HUDEP-2 (cell line): ENCODE measurements around the gene PEDS1.
"Not testable (repeated sequence)": the region's sequence is repeated elsewhere in the genome, so short reads cannot be mapped to it uniquely, and the experiment has no call there.

Experiments used
- DNase-seq, 76 experiments: peaks; one replicate each; lab custom pipeline; 2025; ENCODE audit not compliant: unreplicated experiment in 76 of 76; lab: John Stamatoyannopoulos, UW

Gene PEDS1

DNA sequence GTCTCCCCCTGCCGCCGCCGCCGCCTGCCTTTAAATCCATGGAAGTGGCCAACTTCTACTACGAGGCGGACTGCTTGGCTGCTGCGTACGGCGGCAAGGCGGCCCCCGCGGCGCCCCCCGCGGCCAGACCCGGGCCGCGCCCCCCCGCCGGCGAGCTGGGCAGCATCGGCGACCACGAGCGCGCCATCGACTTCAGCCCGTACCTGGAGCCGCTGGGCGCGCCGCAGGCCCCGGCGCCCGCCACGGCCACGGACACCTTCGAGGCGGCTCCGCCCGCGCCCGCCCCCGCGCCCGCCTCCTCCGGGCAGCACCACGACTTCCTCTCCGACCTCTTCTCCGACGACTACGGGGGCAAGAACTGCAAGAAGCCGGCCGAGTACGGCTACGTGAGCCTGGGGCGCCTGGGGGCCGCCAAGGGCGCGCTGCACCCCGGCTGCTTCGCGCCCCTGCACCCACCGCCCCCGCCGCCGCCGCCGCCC lies 37.6 kb upstream of the PEDS1 start:
- peak in 49 of 76 experiments; percentile 12 to 75 (median 42) for DNase-seq

GRCh38 chr20:50190251-50191064 lies 36.9 kb upstream of the PEDS1 start, which contains the start of gene CEBPB:
TSS of gene CEBPB (plus strand) at chr20:50190830. CDS start at chr20:50191034, 204 bp downstream.
- DNase-seq, result peak in 67 of 76 experiments; percentile 12 to 77 (median 59)

- DNase-seq, result peak in 4 of 76 experiments; percentile 3 to 13 (median 10)
Observed at GRCh38 chr20:50189681-50190250, 36.2 kb upstream of the PEDS1 start.

DNA sequence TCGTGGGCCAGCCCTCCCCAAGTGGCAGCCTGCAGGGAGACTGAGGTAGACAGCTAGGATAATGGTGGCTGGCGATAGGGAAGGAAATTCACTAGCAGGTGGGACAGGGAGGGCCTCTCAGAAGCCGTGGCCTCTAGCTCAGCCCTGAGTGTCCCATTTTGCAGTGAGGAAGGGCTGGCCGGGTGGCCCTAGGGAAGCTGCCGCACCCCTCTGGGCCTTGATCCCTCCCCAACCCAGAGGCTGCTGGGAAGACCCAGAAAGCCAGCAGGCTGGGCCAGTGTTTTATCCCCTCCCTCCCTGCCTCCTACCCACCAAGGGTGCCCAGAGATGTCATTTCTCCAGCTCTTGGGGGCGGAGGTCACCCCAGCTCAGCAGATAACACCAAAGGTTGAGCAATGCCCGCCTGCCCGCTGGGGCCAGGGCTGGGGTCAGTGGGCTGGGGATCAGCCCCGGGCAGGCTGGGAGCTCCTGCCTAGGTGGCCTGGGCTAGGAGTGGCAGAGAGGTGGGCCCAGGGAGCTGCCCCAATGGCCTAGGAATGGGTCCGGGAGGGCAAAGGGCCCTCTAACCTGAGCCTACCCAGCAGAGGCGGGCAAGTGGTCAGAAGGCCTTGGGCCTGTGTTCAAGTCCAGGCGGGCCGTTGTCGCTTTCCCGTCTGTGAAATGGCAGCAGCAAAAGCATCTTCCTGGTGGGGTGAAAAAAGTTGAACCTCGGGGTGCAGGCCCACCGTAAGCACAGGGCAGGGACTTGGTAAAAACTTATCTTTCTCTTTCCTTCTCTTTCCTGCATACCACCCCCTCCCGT lies 35.6 kb upstream of the PEDS1 start:
- peak in 14 of 76 experiments; percentile 4 to 45 (median 16) for DNase-seq

DNA sequence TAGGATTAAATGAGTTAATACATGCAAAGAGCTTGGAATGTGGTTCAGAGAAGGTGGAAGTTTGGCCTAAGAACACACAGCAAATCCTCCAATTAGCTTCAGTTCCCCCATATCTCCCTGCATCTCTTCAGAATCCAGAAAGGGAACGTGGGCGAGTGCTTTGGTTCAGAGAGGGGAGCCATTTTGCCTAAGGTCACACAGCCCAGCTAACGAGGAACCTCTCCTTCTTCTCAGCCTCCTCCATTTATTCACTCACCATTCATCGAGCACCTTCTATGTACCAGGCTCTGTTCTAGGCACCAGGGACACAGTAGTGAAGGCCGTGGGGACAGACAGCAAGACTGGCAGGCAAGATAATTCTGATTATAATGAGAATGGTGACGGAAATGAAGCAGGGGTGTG lies 34.8 kb upstream of the PEDS1 start:
- DNase-seq, result no peak

- DNase-seq, result no peak
Observed at GRCh38 chr20:50187403-50188051, 34.0 kb upstream of the PEDS1 start.

- DNase-seq, result no peak
Observed at GRCh38 chr20:50186987-50187402, 33.5 kb upstream of the PEDS1 start.

DNA sequence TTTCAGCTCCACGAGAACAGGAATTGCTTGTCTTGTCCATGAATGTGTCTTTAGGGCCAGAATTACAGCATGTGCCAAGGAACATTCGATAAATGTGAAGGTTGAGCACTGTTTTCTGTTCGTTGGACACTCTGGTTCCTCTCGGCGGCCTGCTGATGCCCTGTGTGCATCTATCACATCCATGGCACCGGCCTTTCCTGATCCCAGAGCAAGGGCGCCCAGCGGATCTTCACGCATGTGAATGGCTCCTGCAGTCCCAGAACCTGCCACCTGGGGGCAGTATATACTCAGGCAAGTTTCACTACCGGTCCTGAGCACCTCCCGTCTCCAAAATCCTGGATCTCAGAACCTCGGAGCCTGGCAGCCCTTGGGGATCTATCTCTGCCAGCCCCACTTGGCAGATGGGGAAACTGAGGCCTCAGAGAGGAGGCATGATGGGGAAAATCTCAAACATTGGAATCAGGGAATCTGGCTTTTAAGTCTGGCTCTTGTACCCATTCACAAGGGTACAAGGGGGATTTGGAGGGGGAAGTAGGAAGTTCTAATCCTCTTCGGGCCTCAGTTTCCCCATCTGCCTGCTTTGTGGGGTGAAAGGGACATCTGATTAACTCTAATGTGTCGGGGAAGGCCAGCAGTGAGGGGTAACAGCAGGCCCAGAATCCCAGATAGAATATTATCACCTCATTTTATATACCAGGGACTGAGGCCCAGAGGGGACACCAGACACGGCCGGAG lies 32.8 kb upstream of the PEDS1 start:
- peak in 72 of 76 experiments; percentile 11 to 92 (median 72) for DNase-seq

DNA sequence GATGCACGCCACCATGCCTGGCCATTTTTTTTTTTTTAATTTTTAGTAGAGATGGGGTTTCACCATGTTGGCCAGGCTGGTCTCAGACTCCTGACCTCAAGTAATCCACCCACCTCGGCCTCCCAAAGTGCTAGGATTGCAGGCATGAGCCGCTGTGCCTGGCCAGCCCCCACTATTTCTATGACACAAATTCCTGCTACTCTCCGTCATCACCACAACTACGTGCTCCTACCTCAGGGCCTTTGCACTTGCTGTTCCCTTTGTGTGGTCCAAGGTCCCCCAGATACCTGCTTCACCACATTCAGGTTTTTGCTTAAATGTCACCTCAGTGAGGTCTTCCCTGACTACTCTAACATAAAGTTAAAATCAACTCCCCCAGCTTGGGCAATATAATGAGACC lies 31.9 kb upstream of the PEDS1 start:
- no peak for DNase-seq

DNA sequence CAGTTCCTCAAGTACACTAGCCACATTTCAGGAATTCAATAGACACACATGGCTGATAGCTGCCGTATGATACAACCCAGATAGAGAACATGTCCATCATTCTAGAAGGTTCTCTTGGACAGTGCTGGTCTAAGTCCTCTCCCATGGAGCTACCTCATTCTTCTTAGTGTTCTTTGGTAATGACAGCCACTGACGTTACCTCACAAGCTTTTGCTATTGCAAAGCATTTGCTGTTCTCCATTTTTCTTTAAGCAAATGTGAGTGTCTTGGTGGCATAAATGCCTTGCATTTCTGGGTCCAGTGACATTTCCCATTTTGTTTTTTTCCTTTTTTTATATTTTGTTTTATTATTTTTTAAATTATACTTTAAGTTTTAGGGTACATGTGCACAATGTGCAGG lies 28.8 kb upstream of the PEDS1 start:
- DNase-seq, result no peak

DNA sequence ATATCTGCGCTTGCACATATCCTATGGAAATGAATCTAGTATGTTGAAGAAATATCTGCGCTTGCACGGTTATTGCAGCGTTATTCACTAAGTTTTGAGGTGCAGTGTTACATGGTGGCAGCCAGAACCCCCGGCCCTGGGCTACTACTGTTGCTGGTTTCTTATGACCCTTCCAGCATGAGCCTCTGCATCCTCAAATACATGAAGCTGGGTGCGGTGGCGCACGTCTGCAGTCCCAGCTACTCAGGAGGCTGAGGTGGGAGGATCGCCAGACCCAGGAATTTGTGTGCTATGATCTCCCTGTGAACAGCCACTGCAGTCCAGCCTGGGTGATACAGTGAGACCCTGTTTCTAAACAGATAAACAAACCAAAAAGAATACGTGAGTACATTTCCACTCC lies 27.8 kb upstream of the PEDS1 start:
- no peak for DNase-seq

GRCh38 chr20:50178672-50179071 lies 25.1 kb upstream of the PEDS1 start:
- DNase-seq, result not testable (repeated sequence)

GRCh38 chr20:50175938-50176933 lies 22.7 kb upstream of the PEDS1 start:
- DNase-seq, result no peak

- no peak for DNase-seq
Observed at GRCh38 chr20:50174456-50174855, 20.9 kb upstream of the PEDS1 start.

GRCh38 chr20:50172347-50173013 lies 19.0 kb upstream of the PEDS1 start:
- DNase-seq, result no peak

GRCh38 chr20:50170549-50171220 lies 17.2 kb upstream of the PEDS1 start:
- DNase-seq, result no peak

GRCh38 chr20:50169329-50169823 lies 15.9 kb upstream of the PEDS1 start:
- peak in 64 of 76 experiments; percentile 12 to 83 (median 55) for DNase-seq
